ENCODE data around the gene ANKRD31.

Gene ANKRD31

DNA sequence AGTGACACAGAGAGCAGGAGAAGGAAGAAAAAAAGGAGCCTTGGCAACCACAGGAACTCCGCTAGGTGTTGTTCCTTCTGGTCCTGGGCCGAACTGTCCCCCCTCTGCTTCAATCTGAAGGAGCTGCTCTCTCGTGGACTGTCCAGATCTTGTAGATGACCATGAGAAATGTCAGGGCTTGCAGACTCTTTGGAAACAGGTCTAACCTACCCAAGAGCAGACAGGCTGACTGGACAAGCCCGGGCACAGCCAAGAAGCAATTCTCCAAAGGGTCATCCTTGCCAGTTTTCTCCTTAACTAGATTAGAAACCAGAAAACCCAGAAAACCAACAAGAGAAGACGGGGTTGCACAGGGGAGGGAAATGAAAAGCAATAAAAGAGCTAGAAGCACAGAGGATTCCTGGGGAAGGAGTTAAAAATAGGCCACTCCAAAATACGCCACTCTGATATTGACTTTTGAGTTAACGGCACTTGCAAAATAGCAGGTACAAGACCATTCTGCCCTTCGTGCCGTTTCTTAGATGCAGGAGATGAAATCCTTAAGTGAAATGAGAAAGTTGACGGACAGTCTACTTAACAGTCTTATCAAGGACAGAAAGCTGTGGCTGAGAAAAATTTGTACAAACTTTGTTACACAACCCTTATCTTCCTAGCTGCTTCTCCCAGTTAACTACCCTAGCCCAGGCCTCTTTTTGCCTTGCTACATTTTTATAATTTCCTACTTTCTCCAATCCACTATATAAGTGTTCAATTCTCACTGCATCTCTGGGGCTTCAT, 190.1 kb downstream of the ANKRD31 start:
- Histone ChIP-seq H3K27me3 (no peaks in the 10 kb centered on the region), H3K27ac (peak overlapping the region in 1 of 2 donors; percentile 93), H3K4me1 (peaks cover 0 to 50% (median 18%) of the 10 kb centered on the region in 4 donors), H3K9me3 (no peaks in the 10 kb centered on the region), H3K36me3 (peaks cover 0 to 7% (median 0%) of the 10 kb centered on the region in 3 donors), H3K4me3 (no peak overlapping the region)
- intact Hi-C loops (cut with DNase I; ENCODE audit: low total_unique reads), result no loop called here
- no peak for DNase-seq
- TF ChIP-seq, protein P1, sequence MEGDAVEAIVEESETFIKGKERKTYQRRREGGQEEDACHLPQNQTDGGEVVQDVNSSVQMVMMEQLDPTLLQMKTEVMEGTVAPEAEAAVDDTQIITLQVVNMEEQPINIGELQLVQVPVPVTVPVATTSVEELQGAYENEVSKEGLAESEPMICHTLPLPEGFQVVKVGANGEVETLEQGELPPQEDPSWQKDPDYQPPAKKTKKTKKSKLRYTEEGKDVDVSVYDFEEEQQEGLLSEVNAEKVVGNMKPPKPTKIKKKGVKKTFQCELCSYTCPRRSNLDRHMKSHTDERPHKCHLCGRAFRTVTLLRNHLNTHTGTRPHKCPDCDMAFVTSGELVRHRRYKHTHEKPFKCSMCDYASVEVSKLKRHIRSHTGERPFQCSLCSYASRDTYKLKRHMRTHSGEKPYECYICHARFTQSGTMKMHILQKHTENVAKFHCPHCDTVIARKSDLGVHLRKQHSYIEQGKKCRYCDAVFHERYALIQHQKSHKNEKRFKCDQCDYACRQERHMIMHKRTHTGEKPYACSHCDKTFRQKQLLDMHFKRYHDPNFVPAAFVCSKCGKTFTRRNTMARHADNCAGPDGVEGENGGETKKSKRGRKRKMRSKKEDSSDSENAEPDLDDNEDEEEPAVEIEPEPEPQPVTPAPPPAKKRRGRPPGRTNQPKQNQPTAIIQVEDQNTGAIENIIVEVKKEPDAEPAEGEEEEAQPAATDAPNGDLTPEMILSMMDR (IDR thresholded peaks at IDR 0.05), result no peak

DNA sequence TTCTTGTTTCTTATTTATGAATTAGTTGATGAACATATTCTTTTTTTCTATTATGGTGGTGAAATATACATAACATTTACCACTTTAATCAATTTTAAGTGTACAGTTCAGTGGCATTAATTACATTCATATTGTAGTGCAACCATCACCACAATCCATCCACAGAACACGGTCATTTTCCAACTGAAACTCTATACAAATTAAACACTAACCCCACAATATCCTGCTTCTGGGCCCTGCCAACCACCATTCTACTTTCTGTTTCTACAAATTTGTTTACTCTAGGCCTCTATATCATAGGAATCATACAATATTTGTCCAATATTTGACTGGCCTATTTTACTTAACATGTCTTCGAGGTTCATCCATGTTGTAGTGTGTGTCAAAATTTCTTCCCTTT, 191.6 kb downstream of the ANKRD31 start:
- no peak overlapping the region for H3K4me3 ChIP-seq
- peaks cover 0 to 36% (median 8%) of the 10 kb centered on the region in 4 donors for H3K4me1 ChIP-seq
- DNase-seq, result no peak
- H3K27ac ChIP-seq, result no peak overlapping the region
- H3K9me3 ChIP-seq, result no peaks in the 10 kb centered on the region
- intact Hi-C loops (cut with DNase I; ENCODE audit: low total_unique reads), result no loop called here
- TF ChIP-seq, protein P1 (IDR thresholded peaks at IDR 0.05), result no peak
- H3K27me3 ChIP-seq, result no peaks in the 10 kb centered on the region
- H3K36me3 ChIP-seq, result peaks cover 0 to 7% (median 0%) of the 10 kb centered on the region in 3 donors

DNA sequence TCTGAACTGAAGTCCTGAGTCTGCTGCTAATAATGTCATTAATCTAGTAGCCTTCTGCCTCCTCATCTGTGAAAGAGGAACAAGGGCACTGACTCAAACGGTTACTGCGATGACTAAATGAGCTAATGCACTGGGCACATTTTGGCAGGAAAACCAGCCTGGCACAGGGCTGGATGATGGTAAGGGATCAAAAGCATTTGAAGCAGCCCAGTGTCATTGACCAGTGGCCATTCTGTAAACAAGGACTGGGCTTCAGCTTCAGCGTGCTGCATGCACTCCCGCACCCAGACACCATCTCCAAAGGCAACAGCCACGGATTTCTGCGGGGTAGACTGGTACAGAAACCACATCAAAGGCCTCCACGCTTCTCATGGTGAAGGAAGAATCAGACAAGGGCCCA, 192.3 kb downstream of the ANKRD31 start:
- intact Hi-C loops (cut with DNase I; ENCODE audit: low total_unique reads), result no loop called here
- TF ChIP-seq, protein P1 (IDR thresholded peaks at IDR 0.05), result no peak
- Histone ChIP-seq H3K9me3 (no peaks in the 10 kb centered on the region), H3K4me1 (peaks cover 0 to 29% (median 8%) of the 10 kb centered on the region in 4 donors), H3K36me3 (peaks cover 0 to 7% (median 0%) of the 10 kb centered on the region in 3 donors), H3K27me3 (no peaks in the 10 kb centered on the region), H3K27ac (no peak overlapping the region), H3K4me3 (no peak overlapping the region)
- DNase-seq, result no peak

DNA sequence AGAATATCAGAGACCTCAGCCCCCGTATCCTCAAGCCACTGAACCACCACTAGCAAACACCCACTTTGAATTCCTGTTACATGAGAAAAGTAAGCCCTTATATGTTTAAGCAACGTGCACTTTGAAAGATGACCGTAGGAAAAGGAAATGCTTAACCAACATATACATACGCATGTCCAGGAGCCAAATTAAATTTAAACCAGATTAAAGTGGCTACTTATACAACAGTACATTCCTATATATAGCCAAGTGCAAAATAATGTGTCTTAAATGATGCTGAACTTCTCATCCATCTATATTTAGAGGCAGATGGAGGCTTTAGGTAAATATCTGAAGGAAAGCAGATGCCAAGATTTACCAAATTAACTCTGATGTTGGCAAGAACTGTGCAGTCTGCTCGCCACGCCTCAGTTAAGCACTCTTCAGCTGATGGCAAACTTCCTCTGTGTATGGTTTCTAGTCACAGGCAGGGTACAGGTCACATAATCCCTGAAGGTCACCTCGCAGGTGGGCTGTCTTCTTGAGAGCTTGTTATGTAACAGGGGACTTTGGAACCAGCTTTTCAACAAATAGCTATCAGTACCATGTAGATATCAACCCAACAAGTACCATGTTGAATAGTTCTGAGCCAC, 192.9 kb downstream of the ANKRD31 start:
- no peak for DNase-seq
- Histone ChIP-seq H3K27ac (no peak overlapping the region), H3K9me3 (no peaks in the 10 kb centered on the region), H3K36me3 (peaks cover 0 to 7% (median 0%) of the 10 kb centered on the region in 3 donors), H3K27me3 (no peaks in the 10 kb centered on the region), H3K4me3 (no peak overlapping the region), H3K4me1 (peaks cover 0 to 22% (median 7%) of the 10 kb centered on the region in 4 donors)
- TF ChIP-seq, protein P1 (IDR thresholded peaks at IDR 0.05), result no peak
- intact Hi-C loops (cut with DNase I; ENCODE audit: low total_unique reads), result no loop called here

DNA sequence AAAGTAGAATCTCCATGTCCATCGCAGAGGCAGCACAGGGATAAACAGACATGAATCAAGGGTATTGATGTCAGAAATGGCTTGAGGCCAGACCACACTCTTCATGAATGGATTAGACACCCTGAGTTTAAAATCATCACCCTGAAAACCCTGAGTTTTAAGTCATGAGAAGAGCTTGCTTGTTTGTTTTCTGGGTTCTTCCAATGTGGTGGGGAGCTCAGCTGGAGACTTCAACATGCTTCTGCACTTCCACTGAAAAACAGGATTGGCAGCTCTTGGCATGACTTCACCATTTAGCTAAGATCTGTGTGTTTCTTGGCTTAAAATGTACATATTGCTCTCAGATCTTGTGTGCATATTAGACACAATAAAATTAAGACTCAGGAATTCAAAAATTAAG, 194.2 kb downstream of the ANKRD31 start:
- TF ChIP-seq, protein P1 (IDR thresholded peaks at IDR 0.05), result no peak
- H3K9me3 ChIP-seq, result no peaks in the 10 kb centered on the region
- H3K4me1 ChIP-seq, result peaks cover 0 to 12% (median 0%) of the 10 kb centered on the region in 4 donors
- H3K4me3 ChIP-seq, result no peak overlapping the region
- H3K36me3 ChIP-seq, result peaks cover 0 to 7% (median 0%) of the 10 kb centered on the region in 3 donors
- intact Hi-C loops (cut with DNase I; ENCODE audit: low total_unique reads), result no loop called here
- no peak overlapping the region for H3K27ac ChIP-seq
- no peak for DNase-seq
- H3K27me3 ChIP-seq, result no peaks in the 10 kb centered on the region
